Measurements from ENCODE around the gene WNT4. TPM values are rescaled to one million over a fixed set of nuclear protein-coding genes. Genes with fewer than 3 reads are reported as not detected.

Gene WNT4
- total and polyA plus RNA-seq, 10 of the 15 experiments (the other 5 are each of a cell fraction or from before 2014, with no cell fraction given): 0.01 TPM; not detected in 9

GRCh38 chr1:22176258-22176657 is 33.4 kb upstream of the WNT4 start (continued):
- TF ChIP-seq ZNF592 (IDR thresholded peaks at IDR 0.05) (no peak), ZBTB4 (CRISPR knock-in tag; IDR thresholded peaks at IDR 0.05) (no peak), NR2C1 (IDR thresholded peaks at IDR 0.05) (no peak), FOXM1 (IDR thresholded peaks at IDR 0.05; ENCODE audit: low read depth, low read length) (no peak), BCLAF1 (IDR thresholded peaks at IDR 0.05) (no peak), ZNF274 (IDR thresholded peaks at IDR 0.05; ENCODE audit: insufficient read depth, insufficient read length) (no peak)
